Kidney tubule cell (primary cell): ENCODE results near the gene MPZ.
"Not testable (repeated sequence)": the region's sequence is repeated elsewhere in the genome, so short reads cannot be mapped to it uniquely, and the experiment has no call there.

Experiments used
- DNase-seq: peaks from one replicate; pipeline ENCODE4 v3.0.0-alpha.2; 2018; ENCODE audit warnings: low spot score

The MPZ gene

DNA sequence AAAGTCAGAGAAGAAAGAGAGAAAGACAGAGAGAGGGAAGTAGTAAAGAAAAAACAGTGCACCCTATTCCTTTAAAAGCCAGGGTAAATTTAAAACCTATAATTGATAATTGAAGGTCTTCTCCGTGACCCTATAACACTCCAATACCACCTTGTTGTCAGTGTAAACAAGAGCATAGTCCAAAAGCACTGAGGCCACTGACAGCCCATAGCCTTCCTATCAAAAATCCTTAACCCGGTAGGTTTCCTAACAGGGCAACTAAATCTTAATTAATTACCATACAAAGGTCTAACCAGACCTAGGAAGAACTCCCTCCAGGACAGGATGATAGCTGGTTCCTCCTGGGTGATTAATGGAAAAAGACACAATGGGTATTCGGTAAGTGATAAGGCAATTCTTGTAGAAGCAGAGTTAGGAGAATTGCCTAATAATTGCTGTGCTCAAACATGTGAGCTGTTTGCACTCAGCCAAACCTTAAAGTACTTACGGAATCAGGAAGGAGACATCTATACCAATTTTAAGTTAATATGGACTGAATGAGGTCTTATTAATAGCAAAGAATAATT lies 53.7 kb downstream of the MPZ start:
- DNase-seq = not testable (repeated sequence)

DNA sequence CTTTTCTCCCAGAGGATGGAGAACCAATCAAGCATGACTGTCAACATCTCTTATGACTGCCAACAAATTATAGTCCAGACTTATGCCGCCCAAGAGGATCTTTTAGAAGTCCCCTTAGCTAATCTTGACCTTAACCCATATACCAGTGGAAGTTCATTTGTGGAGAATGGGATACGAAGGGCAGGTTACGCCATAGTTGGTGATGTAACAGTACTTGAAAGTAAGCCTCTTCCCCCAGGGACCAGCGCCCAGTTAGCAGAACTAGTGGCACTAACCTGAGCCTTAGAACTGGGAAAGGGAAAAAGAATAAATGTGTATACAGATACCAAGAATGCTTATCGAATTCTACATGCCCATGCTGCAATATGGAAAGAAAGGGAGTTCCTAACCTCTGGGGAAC lies 54.5 kb downstream of the MPZ start:
- DNase-seq = not testable (repeated sequence)
